HG03565 (cell line): ENCODE measurements around the gene NTMT2.

Experiments
- ATAC-seq: cut with Tn5 transposase; IDR thresholded peaks from one replicate; pipeline ENCODE4 v1.9.1; 2021; ENCODE audit warnings: mild to moderate bottlenecking, moderate library complexity; ENCODE audit not compliant: unreplicated experiment

Gene NTMT2

GRCh38 chr1:170204121-170204520 is 58.4 kb downstream of the NTMT2 start:
- ATAC-seq, result no peak

DNA sequence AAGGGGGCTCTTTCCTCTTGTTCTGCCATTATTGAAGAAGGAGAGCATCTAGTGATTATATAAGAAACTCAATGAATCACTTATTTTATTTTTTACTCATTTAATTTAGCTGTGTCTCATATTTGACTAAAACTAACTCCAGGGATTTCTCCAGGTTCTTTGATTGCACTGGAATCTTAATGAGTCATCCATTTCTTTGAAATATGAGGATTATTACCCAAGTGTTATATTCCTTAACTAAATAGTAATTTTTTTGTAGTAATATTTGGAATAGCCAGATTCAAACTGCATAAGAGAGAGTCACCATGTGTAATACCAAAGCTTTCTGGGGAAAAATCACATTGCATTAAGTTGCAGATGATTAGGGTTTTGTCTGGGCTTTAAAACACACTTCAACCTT is 59.5 kb downstream of the NTMT2 start:
- no peak for ATAC-seq

GRCh38 chr1:170209125-170209524 is 63.4 kb downstream of the NTMT2 start:
- ATAC-seq, result no peak

DNA sequence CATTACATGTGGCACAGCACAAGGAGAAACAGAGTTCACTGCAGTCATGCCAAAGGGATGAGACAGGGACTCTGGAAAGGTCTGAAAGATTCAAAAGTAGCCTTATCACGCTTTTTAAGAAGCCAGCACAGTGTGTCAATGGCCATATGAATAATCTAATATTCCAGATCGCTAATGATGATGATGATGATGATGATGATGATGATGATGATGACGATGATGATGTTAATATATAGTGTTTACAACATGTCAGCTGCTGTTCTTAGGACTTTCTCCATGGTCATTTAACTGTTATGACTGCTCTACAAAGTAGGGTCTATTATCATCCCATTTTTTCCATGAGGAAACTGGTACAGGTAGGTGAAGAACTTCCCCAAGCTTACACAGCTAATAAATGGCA is 64.4 kb downstream of the NTMT2 start:
- ATAC-seq, result no peak

- ATAC-seq, result no peak
These were observed 67.8 kb downstream of the NTMT2 start for GRCh38 chr1:170213596-170213995.

DNA sequence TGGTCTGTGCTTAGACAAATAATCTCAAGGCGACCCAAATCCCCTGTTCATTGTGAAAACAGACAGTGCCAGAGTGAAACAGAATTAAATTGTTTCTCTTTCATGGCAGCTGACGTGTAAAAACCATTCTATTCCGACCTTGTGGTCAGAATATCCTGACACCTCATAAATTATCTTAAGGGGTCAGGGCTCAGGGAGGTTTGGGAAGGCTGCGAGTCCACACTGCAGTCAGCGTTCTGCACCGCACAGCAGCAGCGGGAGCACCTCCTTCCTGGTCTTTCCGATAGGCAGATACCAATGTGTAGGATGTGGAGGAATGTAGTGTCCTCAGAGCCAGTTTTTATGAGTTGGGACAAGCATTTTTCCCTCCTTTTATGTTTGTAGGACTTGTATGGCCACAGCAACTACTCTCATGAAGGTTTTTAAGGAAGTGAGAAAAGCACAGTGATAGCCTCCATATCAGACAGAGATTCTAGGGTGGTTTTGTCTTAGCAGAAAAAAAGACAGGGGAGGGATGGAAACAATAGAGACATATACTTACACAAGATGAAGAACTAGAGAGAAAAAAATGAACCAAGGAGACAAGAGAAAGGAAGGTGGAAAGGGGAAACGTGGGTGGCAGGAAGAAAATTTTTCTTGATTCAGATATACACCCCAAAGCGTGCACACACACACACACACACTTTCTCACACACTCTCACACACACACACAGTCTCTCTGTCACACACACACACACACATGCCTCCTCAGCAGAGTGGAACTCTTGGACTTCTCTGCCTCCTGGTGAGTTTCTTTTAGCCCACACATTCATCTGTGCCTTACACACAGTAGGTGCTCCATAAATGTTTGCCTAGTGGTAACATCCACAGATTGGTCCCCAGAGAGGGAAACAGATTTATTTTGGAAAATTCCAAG is 68.6 kb downstream of the NTMT2 start:
- ATAC-seq, result peak; percentile 67

GRCh38 chr1:170215072-170215885 is 69.5 kb downstream of the NTMT2 start:
- ATAC-seq, result no peak

- ATAC-seq, result no peak
These were observed 71.9 kb downstream of the NTMT2 start for GRCh38 chr1:170217517-170218256.

DNA sequence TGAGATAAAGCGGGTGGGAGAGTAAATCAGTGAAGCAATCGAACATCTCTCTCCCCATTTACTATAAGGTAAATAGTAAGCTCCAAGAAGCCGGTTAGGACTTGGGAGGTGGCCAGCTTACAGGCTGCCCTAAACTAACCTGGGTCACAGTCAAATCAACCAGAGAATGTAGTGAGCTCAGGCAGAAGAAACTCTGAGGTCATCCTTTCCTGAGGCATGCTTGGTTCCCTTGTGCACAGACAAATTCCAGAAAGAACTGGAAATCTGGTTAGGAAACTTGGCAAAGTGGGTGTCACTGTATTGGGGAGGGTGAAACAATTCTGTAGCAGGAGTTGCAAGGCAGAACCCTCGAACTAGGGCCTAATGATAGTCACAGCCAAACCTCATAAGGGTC is 72.5 kb downstream of the NTMT2 start:
- no peak for ATAC-seq
